Measurements from ENCODE around the gene STRA8.

- TF ChIP-seq CTCF (IDR thresholded peaks at IDR 0.05) (no peak), POLR2A (IDR thresholded peaks at IDR 0.05) (no peak)
These were observed 19.8 kb upstream of the STRA8 start for GRCh38 chr7:135213831-135214230.
